BJ (cell line): ENCODE results near the gene ZDHHC13. TPM values are rescaled to one million over a fixed set of nuclear protein-coding genes. Genes with fewer than 3 reads are reported as not detected.

Experiments used
- CTCF ChIA-PET: fragments of 350-600 bp; formaldehyde crosslinking; extraction: SDS; loops from one replicate; lab custom pipeline; 2021; ENCODE audit warnings: antibody characterized with exemption, inconsistent platforms; lab: Yijun Ruan, JAX
- POLR2A ChIA-PET: fragments of 300-600 bp; sonication (Branson Sonifier 250); formaldehyde crosslinking; extraction: SDS; loops from one replicate; lab custom pipeline; 2021; ENCODE audit warnings: antibody characterized with exemption; lab: Charles Lee
- DNase-seq: peaks from one replicate; pipeline ENCODE4 v3.0.0-alpha.2; 2011; ENCODE audit warnings: low read depth
- H3K27me3 ChIP-seq: 2 replicates; pipeline ENCODE4 v1.6.0; 2011; ENCODE audit warnings: low read length; ENCODE audit not compliant: control insufficient read depth, insufficient read depth
- H3K36me3 ChIP-seq: 2 replicates; pipeline ENCODE4 v1.5.1; 2011; ENCODE audit warnings: low read length; ENCODE audit not compliant: control insufficient read depth, insufficient read depth
- H3K4me3 ChIP-seq: 2 replicates; pipeline ENCODE4 v1.5.1; 2011; ENCODE audit warnings: low read depth, mild to moderate bottlenecking, control low read depth, low read length
- CTCF ChIP-seq: IDR thresholded peaks from 2 replicates; pipeline ENCODE4 v1.5.1; 2011; ENCODE audit warnings: low read depth, mild to moderate bottlenecking, control low read depth, inconsistent platforms, low read length, moderate library complexity; ENCODE audit not compliant: insufficient read depth
- polyA plus RNA-seq: library from polyadenylated mRNA; depleted of rRNA; stranded (reverse); fragments of >200 nt; gene quantifications from 2 replicates; pipeline ENCODE4 v1.2.3, GENCODE V29; 2011

ZDHHC13 gene
- polyA plus RNA-seq, 1 experiment: 9.3 TPM

GRCh38 chr11:19201737-19202605 is 85.0 kb downstream of the ZDHHC13 start, which contains the start of gene CSRP3:
Gene CSRP3, minus strand, starts transcription at chr11:19201983. Its CDS starts 9,535 bp downstream, at chr11:19192448.
- DNase-seq: no peak
- no peaks in the 10 kb centered on the region for H3K36me3 ChIP-seq
- H3K27me3 ChIP-seq: no peaks in the 10 kb centered on the region; the same call in 1 of the 2 replicates
- POLR2A ChIA-PET: no interaction called here
- no peak within 1 kb of the TSS for H3K4me3 ChIP-seq
- TF ChIP-seq CTCF: no peak
- CTCF ChIA-PET: no interaction called here

GRCh38 chr11:19204836-19205235 is 87.9 kb downstream of the ZDHHC13 start:
- ChIA-PET CTCF (no interaction called here), POLR2A (no interaction called here)
- Histone ChIP-seq H3K4me3 (no peak overlapping the region), H3K36me3 (no peaks in the 10 kb centered on the region), H3K27me3 (peaks cover 4% of the 10 kb centered on the region)
- no peak for DNase-seq
- TF ChIP-seq CTCF: no peak

- DNase-seq: no peak
- CTCF ChIA-PET: interaction anchor here (0.7 kb wide), 1 partner anchor 19 kb away, joined by 3 read pairs; no protein-coding TSS in a partner anchor
- no peak for TF ChIP-seq CTCF
- POLR2A ChIA-PET: no interaction called here
- Histone ChIP-seq H3K27me3 (peaks cover 4% of the 10 kb centered on the region), H3K36me3 (no peaks in the 10 kb centered on the region), H3K4me3 (no peak overlapping the region)
Observed at GRCh38 chr11:19208181-19208580, 91.2 kb downstream of the ZDHHC13 start.

DNA sequence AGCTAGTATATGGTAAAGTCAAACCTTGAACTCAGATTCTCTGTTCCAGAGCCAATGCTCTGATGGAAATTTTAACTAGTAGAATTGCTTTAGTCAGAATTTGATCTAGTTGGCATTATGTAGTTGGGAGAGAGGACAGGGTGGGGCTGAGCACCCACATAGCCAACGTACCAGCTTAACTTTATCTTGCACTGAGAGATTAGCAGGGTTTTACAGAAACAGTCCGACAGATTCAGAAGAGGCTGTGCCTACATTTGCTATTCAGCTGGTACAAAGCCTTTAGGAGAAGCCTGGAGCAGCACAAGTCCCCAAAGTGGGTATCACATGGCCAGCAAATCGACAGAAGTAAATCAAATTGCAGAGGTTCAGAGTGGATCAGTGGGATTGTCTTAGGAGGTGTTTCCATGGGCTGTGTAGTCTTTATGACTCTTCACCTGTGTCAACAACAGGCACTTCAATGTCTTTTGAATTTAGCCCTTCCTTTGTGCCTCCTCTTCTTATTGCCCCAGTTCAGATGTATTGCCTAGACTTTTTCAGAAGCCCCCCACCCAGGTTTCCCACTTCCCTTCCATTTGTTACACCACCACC is 92.1 kb downstream of the ZDHHC13 start:
- H3K4me3 ChIP-seq: no peak overlapping the region
- DNase-seq: no peak
- no peak for TF ChIP-seq CTCF
- ChIA-PET CTCF (interaction anchor here (0.7 kb wide), 1 partner anchor 18 kb away, joined by 3 read pairs; no protein-coding TSS in a partner anchor), POLR2A (no interaction called here)
- H3K27me3 ChIP-seq: peaks cover 6% of the 10 kb centered on the region
- no peaks in the 10 kb centered on the region for H3K36me3 ChIP-seq
